Heart left ventricle (tissue), 13 donors: ENCODE results near the gene C2orf78.

Experiments used
- POLR2A ChIP-seq, 2 donors: fragments of 450-650 bp; IDR thresholded peaks; one replicate each; pipeline ENCODE4 v1.6.1; 2017; ENCODE audit warnings: antibody characterized with exemption in 2 of 2, mild to moderate bottlenecking in 2 of 2, moderate library complexity in 2 of 2
- TF ChIP-seq, protein P1 (sequence below), 12 donors: fragments of 200-600 bp; sonication (generic) in 4 of 12; IDR thresholded peaks; one replicate each; pipeline versions ENCODE4 v1.5.0 to v1.8.0; 2018 to 2022; ENCODE audit warnings: antibody characterized with exemption in 12 of 12, mild to moderate bottlenecking in 5 of 12
- donor health status: ischemic (EF 13 %, LVEDD 7.1; RV severe dilation, severe dysfunction).
- donor health status: DM: no; HTN: yes; CAD: no.
- donor health status: DM: no; HTN: no; CAD: no.
- donor health status: ischemic (EF 25% LVEDD 6.9; RV normal size, moderate dysfunction).
- donor health status: ischemic (EF 25% LVEDD 5.7; RV mildly dilated, moderate dysfunction).
- donor health status: ischemic (EF 35%, LVEDD 5.7; RV mildly dilated, moderate dysfunction).
- donor health status: nonischemic (EF 11% LVEDD 7.7; RV severe dilation, severe dysfunction).
- donor health status: DM: yes; HTN: yes; CAD: no.
- donor health status: PGD.
- donor health status: ischemic (EF 29% LVEDD 5.4; RV normal size, mild dysfunction).
- donor health status: nonischemic (EF 23%, LVEDD 6.1; RV moderate dilation, normal function).

DNA sequence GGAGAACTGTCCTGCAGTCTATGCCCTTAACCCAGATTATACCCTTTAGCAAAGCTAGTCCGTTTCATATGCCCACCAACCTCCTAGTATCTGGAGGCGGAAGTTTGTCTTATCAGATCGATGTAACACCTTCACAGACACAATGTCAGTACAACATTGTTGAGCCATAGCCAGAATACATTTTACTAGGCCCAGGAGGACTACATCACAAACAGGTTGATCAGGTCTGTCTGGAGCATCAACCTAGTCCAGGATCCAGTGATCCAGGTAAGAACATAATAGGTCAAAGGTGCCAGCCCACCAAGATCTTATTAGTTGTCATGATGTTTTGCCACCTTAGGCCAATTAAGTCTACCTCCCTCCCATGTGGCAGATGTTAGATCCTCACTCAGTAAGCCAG, 44.9 kb upstream of the C2orf78 start:
- TF ChIP-seq, protein P1, sequence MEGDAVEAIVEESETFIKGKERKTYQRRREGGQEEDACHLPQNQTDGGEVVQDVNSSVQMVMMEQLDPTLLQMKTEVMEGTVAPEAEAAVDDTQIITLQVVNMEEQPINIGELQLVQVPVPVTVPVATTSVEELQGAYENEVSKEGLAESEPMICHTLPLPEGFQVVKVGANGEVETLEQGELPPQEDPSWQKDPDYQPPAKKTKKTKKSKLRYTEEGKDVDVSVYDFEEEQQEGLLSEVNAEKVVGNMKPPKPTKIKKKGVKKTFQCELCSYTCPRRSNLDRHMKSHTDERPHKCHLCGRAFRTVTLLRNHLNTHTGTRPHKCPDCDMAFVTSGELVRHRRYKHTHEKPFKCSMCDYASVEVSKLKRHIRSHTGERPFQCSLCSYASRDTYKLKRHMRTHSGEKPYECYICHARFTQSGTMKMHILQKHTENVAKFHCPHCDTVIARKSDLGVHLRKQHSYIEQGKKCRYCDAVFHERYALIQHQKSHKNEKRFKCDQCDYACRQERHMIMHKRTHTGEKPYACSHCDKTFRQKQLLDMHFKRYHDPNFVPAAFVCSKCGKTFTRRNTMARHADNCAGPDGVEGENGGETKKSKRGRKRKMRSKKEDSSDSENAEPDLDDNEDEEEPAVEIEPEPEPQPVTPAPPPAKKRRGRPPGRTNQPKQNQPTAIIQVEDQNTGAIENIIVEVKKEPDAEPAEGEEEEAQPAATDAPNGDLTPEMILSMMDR (IDR thresholded peaks at IDR 0.05), result no peak
- no peak for TF ChIP-seq POLR2A (IDR thresholded peaks at IDR 0.05)
